IPS-NIHi7 (cell line): ENCODE measurements around the gene MUC22.
A peak's percentile ranks its signal among the peaks of the same experiment; 100 is the strongest.

ENCODE experiments used
- DNase-seq: peaks from one replicate; pipeline ENCODE4 v3.0.0; 2012; ENCODE audit warnings: mixed read lengths; ENCODE audit errors: extremely low spot score

MUC22 gene

DNA sequence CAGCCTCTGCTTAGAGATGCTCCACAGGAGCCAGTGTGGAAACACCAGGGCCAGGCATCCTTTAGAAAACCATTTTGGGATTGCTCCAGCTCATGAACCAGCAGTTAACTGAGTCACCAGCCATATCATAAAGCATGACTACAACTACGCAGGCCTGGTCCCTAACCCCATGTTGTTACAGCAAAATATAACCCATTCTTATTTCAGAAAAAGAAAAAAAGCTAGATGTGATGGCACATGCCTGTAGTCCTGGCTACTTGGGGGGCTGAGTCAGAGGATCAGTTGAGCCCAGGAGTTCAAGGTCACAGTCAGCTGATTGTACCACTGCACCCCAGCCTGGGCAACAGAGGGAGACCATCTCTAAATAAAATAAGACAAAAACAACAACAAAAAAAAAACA, 65.3 kb downstream of the MUC22 start:
- DNase-seq, result no peak

- DNase-seq, result no peak
Measured at GRCh38 chr6:31076611-31077010, 66.3 kb downstream of the MUC22 start.

- peak; percentile 75 for DNase-seq
Measured at GRCh38 chr6:31079656-31080261, 69.5 kb downstream of the MUC22 start.

DNA sequence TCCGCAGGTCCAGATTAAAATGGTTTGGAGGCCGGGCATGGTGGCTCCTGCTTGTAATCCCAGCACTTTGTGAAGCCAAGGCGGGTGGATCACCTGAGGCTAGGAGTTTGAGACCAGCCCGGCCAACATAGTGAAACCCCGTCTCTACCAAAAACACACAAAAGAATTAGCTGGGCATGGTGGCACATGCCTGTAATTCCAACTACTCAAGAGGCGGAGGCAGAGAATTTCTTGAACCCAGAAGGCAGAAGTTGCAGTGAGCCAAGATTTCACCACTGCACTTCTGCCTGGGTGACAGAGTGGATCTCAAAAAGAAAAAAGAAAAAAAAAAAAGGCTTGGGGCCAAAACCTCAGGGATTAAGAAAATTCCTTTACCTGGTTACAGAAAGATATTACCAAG, 71.6 kb downstream of the MUC22 start:
- DNase-seq, result no peak

GRCh38 chr6:31083742-31084354, 73.6 kb downstream of the MUC22 start:
- DNase-seq, result peak; percentile 74
